HPDE6-E6E7 (cell line): ENCODE measurements around the gene TBP.
"Not testable (repeated sequence)": the region's sequence is repeated elsewhere in the genome, so short reads cannot be mapped to it uniquely, and the experiment has no call there.

ENCODE experiments used
- DNase-seq: peaks from one replicate; pipeline ENCODE4 v3.0.0; 2011; ENCODE audit warnings: missing footprints; ENCODE audit errors: extremely low spot score

The TBP gene

DNA sequence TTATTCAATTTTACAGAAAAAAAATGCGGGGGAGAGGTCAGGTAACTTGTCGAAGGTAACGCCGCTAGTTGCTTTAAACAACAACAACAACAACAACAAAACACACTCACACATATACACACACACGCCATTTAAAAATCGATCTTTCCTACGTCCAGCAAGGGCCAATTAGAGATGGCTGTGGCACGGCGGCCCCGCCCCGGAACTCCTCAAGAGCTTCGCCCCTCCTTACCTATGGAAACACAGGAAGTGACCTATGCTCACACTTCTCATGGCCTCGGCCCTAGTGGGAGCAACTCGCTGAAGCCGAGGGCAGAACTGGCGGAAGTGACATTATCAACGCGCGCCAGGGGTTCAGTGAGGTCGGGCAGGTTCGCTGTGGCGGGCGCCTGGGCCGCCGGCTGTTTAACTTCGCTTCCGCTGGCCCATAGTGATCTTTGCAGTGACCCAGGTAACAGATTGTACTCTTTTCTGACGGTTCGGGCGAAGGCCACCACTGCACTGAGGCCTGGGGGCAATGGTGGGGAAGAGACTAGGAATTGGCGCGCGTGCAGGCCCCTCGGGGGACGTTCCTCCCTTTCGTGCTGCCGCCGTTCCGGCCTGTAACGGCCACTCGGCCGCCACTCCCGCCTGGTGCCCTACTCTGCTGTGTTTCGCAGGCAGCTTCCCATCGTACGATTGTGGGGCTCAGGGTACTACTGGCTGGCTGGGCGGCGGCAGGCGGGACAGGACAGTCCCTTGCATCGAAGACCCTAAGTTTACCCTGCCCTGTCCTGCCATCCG lies at the start of gene TBP:
TBP (plus strand) TSS at position 357 of the 783 bp plus-strand sequence. CDS start 2,661 bp downstream, outside the sequence.
- DNase-seq, result peak; percentile 91

GRCh38 chr6:170504479-170504878 lies 49.7 kb upstream of the TBP start:
- DNase-seq, result no peak

GRCh38 chr6:170505306-170505705 lies 48.9 kb upstream of the TBP start:
- DNase-seq, result no peak

DNA sequence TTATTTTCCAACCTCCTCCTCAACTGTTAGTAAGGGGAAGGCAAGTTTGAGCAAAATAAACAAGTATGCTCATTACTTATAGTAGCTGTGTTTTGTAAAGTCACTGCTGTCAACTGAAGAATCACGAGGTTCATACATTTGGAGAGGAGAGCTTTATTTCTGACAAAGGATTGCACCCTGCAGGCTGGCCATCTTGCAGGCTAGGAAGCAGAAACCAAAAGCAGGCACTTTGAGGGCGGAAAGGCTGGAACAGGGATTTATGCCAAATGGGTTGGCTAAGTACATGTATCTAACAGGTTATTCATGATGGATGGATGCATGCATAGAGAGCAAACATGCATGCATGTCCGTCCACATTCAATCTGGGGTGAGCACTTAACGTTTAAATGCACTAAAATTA lies 47.7 kb upstream of the TBP start:
- no peak for DNase-seq

DNA sequence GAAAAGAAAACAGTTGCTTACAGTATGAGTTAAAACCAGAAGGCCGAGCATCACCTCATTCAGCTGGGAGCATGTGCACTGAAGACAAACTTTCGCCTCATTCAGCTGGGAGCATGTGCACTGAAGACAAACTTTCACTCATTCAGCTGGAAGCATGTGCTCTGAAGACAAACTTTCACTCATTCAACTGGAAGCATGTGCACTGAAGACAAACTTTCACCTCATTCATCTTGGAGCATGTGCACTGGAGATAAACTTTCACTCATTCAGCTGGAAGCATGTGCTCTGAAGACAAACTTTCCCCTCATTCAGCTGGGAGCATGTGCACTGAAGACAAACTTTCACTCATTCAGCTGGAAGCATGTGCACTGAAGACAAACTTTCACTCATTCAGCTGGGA lies 46.4 kb upstream of the TBP start:
- not testable (repeated sequence) for DNase-seq

DNA sequence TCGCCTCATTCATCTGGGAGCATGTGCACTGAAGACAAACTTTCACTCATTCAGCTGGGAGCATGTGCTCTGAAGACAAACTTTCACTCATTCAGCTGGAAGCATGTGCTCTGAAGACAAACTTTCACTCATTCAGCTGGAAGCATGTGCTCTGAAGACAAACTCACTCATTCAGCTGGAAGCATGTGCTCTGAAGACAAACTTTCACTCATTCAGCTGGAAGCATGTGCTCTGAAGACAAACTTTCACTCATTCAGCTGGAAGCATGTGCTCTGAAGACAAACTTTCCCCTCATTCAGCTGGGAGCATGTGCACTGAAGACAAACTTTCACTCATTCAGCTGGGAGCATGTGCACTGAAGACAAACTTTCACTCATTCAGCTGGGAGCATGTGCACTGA lies 45.9 kb upstream of the TBP start:
- DNase-seq, result not testable (repeated sequence)

DNA sequence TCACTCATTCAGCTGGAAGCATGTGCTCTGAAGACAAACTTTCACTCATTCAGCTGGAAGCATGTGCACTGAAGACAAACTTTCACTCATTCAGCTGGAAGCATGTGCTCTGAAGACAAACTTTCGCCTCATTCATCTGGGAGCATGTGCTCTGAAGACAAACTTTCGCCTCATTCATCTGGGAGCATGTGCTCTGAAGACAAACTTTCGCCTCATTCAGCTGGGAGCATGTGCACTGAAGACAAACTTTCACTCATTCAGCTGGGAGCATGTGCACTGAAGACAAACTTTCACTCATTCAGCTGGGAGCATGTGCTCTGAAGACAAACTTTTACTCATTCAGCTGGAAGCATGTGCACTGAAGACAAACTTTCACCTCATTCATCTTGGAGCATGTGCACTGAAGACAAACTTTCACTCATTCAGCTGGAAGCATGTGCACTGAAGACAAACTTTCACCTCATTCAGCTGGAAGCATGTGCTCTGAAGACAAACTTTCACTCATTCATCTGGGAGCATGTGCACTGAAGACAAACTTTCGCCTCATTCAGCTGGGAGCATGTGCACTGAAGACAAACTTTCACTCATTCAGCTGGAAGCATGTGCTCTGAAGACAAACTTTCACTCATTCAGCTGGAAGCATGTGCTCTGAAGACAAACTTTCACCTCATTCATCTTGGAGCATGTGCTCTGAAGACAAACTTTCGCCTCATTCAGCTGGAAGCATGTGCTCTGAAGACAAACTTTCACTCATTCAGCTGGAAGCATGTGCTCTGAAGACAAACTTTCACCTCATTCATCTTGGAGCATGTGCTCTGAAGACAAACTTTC lies 45.1 kb upstream of the TBP start:
- not testable (repeated sequence) for DNase-seq

GRCh38 chr6:170509723-170510018 lies 44.5 kb upstream of the TBP start:
- no peak for DNase-seq

GRCh38 chr6:170510631-170511030 lies 43.5 kb upstream of the TBP start:
- DNase-seq, result no peak

DNA sequence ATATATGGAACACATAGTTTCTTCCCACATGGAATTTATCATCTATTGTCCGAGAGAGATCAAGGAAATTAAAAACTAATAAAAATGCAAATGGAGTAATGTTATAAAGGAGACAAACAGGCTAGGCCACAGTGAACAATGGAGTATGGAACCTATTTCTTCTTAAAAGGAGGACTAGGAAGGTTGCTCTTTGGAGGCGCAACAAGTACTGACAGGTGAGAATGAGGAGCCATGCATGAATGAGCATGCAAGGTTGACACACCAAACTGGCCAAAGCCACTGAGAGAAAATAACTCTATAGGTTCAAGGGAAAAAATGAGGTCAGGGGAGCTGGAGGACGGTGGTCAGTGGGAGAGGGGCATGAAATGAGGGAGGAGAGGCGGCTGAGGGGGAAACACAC lies 41.9 kb upstream of the TBP start:
- no peak for DNase-seq

- no peak for DNase-seq
Measured at GRCh38 chr6:170514908-170515307, 39.3 kb upstream of the TBP start.

DNA sequence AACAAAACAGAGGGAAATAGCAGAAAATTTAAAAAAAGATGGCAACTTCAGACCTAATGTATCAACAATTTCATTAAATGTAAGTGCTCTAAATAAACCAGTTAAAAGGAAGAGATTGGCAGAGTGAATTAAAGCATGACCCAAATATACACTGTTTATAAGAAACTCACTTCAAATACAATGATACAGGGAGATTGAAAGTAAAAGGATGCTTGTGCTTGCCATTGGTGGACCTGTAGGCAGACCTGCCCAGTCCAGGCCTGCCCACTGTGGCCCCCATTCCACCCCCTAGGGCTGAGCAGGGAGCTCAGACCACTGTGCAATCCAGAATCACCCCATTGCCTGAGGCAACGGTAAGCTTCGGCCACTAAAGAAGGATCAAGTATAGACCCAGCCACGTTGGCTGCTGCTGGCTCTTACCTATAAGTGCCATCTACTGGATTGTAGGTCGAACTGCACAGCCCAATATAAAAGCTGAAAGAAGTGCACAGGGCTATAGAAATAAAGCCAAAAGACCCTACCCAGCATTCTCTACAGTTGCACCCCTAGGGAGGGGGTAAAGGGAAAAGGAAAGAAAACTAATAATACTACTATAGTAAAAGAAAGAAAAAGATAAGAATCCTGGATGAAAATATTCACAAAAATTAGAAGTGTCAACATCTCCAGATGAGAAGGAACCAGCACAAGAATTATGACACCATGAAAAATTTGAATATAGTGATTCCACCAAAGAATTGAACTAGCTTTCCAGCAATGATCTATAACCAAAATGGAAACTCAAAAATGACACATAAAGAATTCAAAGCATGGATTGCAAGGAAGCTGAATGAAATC lies 37.2 kb upstream of the TBP start:
- peak; percentile 20 for DNase-seq

DNA sequence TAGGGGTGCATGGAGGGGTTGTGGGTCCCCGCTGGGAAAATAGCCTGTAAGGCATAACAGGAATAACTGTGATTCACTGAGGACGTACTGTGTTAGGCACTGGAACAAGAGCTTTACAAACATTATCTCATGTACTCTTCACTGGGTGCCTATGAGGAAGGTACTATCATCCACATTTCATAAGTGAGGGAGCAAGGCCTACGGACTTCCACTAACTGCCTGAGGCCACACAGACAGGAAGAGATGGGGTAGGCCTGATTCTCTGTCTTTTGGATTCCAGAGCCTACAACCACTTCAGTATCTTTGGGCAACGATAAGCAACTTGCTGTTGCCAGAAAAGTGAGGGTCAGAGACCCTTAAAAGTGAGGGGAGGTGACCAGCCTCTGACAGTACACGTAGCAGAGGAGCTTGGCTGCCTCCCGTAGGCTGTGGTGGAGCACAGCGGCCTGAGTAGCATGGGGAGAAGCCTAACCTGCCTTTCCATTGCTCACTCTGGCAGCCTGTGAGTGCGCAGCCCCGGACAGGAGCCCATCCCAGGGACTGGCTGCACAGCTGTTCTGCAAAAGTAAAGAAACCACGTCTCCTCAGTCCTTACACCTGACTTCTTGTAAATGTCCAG lies 31.5 kb upstream of the TBP start:
- peak; percentile 19 for DNase-seq

- DNase-seq, result no peak
Measured at GRCh38 chr6:170523256-170524171, 30.7 kb upstream of the TBP start.

GRCh38 chr6:170524172-170524502 lies 30.0 kb upstream of the TBP start:
- no peak for DNase-seq

- no peak for DNase-seq
Measured at GRCh38 chr6:170525795-170526194, 28.4 kb upstream of the TBP start.

DNA sequence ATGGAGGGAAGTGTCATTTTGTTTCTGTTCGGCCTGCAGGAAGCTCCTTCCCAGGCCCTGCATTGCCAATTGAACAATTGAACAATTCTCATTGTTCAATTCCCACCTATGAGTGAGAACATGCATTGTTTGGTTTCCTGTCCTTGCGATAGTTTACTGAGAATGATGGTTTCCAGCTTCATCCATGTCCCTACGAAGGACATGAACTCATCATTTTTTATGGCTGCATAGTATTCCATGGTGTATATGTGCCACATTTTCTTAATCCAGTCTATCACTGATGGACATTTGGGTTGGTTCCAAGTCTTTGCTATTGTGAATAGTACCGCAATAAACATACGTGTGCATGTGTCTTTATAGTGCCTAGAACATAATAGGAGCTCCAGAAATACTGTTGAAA lies 26.2 kb upstream of the TBP start:
- not testable (repeated sequence) for DNase-seq

DNA sequence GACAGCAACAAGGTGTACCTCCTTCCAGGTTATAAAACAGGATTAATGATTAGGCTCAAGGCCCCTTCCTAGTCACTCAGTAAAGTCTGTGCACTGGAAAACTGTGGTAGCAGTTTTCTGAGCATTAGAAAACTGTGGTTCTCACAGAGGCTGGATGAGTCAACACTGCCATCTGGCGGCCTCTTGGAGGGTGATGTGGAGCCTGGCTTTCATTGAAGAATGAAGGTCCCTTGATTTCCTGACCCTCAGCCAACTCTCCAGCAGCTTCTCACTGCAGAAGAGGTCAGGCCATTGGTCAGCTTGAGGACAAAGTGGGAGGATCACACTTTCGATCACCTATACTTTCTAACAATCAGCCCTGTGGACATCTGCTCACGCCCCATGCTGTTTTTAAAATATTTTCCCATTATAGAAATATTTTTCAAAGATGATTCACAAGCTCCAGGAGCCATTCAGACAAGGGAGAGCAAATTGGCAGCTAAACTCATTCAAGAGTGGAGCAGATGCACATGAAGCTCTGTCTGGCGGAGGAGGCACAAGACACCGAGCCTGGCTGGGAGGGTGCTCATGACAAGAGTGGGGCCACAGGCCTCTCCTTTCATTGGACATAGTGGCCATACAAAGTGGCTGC lies 24.2 kb upstream of the TBP start:
- DNase-seq, result peak; percentile 70

DNA sequence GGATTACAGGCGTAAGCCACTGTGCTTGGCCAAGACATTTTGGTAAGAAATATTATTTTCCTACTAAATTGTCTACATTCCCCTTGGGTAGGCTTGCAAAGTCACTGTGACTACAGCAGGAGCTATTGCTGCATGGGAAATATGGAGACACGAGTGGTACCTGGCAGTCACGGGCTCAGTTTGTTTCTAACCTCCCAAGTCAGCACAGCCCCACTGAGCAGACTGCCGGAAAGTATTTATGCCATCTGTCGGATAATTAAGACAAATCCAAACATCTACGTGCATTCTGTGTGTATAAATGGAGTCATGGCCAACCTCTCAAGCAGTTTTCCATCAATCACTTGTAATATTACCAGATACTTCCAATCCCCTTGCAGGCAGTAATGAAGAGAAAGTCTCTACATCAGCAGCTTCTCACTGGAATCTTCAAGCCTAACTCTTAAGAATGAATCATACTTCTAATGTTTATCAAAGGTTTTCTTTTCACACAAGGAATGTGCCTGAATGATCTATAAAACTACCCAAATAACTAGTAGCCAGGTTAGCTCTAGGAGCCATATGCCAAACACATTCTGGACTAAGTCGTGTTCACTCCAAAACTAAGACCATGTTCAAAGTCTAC lies 21.2 kb upstream of the TBP start:
- no peak for DNase-seq

GRCh38 chr6:170533792-170534191 lies 20.4 kb upstream of the TBP start:
- no peak for DNase-seq
